ENCODE measurements around the gene FAM149B1. TPM values are rescaled to one million over a fixed set of nuclear protein-coding genes. Genes with fewer than 3 reads are reported as not detected.

The FAM149B1 gene
- polyA plus RNA-seq, 4 donors = 13.2 to 30.8 (median 16.8) TPM

DNA sequence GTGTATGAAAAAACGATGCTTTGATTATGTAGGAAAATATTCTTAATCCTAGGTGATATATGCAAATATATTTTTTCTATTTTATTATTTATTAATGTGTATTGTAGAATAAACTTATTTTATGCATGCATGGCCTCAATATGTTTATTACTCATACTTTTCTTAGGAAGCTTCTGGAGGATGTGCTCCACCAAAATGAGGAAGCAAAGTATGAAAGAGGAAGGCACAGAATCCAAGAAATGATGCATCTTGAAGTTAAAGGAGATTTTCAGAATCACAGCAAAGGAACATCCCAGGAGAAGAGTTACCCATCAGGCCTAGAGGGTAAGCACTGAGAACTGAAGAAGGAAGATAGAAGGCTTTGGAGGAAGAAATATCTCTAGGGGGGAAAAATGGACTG lies 119.5 kb downstream of the FAM149B1 start:
- 81 to 92% (median 89%) methylated on average over 1 of the region's 1 CpG for WGBS, 3 donors
- DNase-seq = no peak
- no peak overlapping the region for H3K4me3 ChIP-seq (ENCODE audit: low read depth in 1 of 3, low read length in 3 of 3)
- H3K4me1 ChIP-seq (ENCODE audit: control insufficient read depth in 3 of 3, insufficient read depth in 2 of 3, low read depth in 1 of 3, low read length in 2 of 3) = no peaks in the 10 kb centered on the region
- H3K9me3 ChIP-seq (ENCODE audit: control insufficient read depth in 2 of 2, insufficient read depth in 1 of 2, low read depth in 1 of 2, low read length in 1 of 2) = no peaks in the 10 kb centered on the region
- FAIRE-seq = no peak
- no peak overlapping the region for H3K27ac ChIP-seq (ENCODE audit: low read depth in 1 of 3, low read length in 2 of 3)
- H3K36me3 ChIP-seq (ENCODE audit: control insufficient read depth in 3 of 3, insufficient read depth in 2 of 3, low read depth in 1 of 3, low read length in 3 of 3) = no peaks in the 10 kb centered on the region
- H3K27me3 ChIP-seq (ENCODE audit: control insufficient read depth in 3 of 3, insufficient read depth in 3 of 3, low read length in 3 of 3) = no peaks in the 10 kb centered on the region

DNA sequence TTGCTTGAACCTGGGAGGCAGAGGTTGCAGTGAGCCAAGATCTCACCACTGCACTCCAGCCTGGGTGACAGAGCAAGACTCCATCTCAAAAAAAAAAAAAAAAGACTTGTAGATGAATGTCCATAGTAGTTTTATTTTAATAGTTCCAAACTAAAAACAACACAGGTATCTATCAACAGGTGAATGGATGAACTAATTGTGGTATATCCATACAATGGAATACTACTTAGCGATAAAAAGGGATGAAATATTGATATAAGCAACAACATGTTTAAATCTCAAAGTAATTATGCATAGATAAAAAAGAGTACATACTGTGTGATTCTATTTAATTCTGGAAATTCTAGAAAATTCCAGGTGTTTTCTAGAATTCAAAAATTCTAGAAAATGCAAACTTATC lies 122.0 kb downstream of the FAM149B1 start:
- Histone ChIP-seq H3K9me3 (ENCODE audit: control insufficient read depth in 2 of 2, insufficient read depth in 1 of 2, low read depth in 1 of 2, low read length in 1 of 2) (no peaks in the 10 kb centered on the region), H3K27ac (ENCODE audit: low read depth in 1 of 3, low read length in 2 of 3) (no peak overlapping the region), H3K27me3 (ENCODE audit: control insufficient read depth in 3 of 3, insufficient read depth in 3 of 3, low read length in 3 of 3) (no peaks in the 10 kb centered on the region), H3K4me3 (ENCODE audit: low read depth in 1 of 3, low read length in 3 of 3) (no peak overlapping the region), H3K4me1 (ENCODE audit: control insufficient read depth in 3 of 3, insufficient read depth in 2 of 3, low read depth in 1 of 3, low read length in 2 of 3) (no peaks in the 10 kb centered on the region), H3K36me3 (ENCODE audit: control insufficient read depth in 3 of 3, insufficient read depth in 2 of 3, low read depth in 1 of 3, low read length in 3 of 3) (no peaks in the 10 kb centered on the region)
- FAIRE-seq (peak; percentile 30), DNase-seq (no peak)
- 97 to 98% (median 97%) methylated on average over 1 of the region's 1 CpG for WGBS, 3 donors

DNA sequence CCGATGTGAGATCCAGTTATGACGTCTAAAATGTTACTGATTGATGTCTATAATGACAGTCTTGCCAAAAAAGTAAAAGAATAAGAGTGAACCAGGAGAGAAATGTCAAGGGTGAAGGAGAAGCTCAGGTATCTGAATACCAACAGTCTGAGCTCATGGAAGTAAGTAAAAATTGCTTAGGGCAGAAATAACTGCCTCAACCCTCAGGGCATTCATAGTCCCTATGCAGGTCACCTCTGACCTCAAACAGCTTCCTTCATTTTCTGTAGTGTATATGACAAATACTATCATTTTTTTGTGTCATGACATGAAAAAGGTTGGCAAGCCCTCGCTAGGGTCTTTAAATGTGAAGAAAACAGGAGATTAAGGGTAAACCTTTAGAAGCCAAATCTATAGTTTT lies 125.5 kb downstream of the FAM149B1 start:
- Histone ChIP-seq H3K9me3 (ENCODE audit: control insufficient read depth in 2 of 2, insufficient read depth in 1 of 2, low read depth in 1 of 2, low read length in 1 of 2) (no peaks in the 10 kb centered on the region), H3K4me1 (ENCODE audit: control insufficient read depth in 3 of 3, insufficient read depth in 2 of 3, low read depth in 1 of 3, low read length in 2 of 3) (no peaks in the 10 kb centered on the region), H3K36me3 (ENCODE audit: control insufficient read depth in 3 of 3, insufficient read depth in 2 of 3, low read depth in 1 of 3, low read length in 3 of 3) (no peaks in the 10 kb centered on the region), H3K27me3 (ENCODE audit: control insufficient read depth in 3 of 3, insufficient read depth in 3 of 3, low read length in 3 of 3) (no peaks in the 10 kb centered on the region), H3K4me3 (ENCODE audit: low read depth in 1 of 3, low read length in 3 of 3) (no peak overlapping the region), H3K27ac (ENCODE audit: low read depth in 1 of 3, low read length in 2 of 3) (no peak overlapping the region)
- FAIRE-seq (no peak), DNase-seq (no peak)
- 84 to 90% (median 90%) methylated on average over 3 of the region's 3 CpGs for WGBS, 3 donors

Other genes with a start within 250 kb of the FAM149B1 start
- 10 to 100 TPM; 18.7 to 73.9 (median 36.8) TPM for gene PLA2G12B, start 213.3 kb upstream of the FAM149B1 start, polyA plus RNA-seq
- gene P4HA1, start 71.3 kb upstream of the FAM149B1 start, polyA plus RNA-seq = 10 to 100 TPM in 2 of 4 donors, 1 to 10 TPM in 2; 2.7 to 32.5 (median 6.8) TPM
- gene NUDT13, start 57.7 kb upstream of the FAM149B1 start, polyA plus RNA-seq = 1 to 10 TPM; 1.9 to 4.7 (median 2.2) TPM
- gene ECD, start 111 bp upstream of the FAM149B1 start, polyA plus RNA-seq = 10 to 100 TPM in 2 of 4 donors, 1 to 10 TPM in 2; 7.4 to 24.6 (median 9.4) TPM
- gene DNAJC9, start 79.1 kb downstream of the FAM149B1 start, polyA plus RNA-seq = 10 to 100 TPM; 11.4 to 24.0 (median 17.1) TPM
- 10 to 100 TPM; 57.0 to 85.6 (median 75.6) TPM for gene MRPS16, start 84.5 kb downstream of the FAM149B1 start, polyA plus RNA-seq
- 1 to 10 TPM in 1 of 4 donors, under 1 TPM in 2, not detected in 1; 0.45 to 6.7 (median 0.45) TPM for gene CFAP70, start 190.7 kb downstream of the FAM149B1 start, polyA plus RNA-seq
- 10 to 100 TPM; 44.3 to 64.8 (median 55.7) TPM for gene ANXA7, start 245.9 kb downstream of the FAM149B1 start, polyA plus RNA-seq